ENCODE data around the gene EN2. TPM values are rescaled to one million over a fixed set of nuclear protein-coding genes. Genes with fewer than 3 reads are reported as not detected.
A peak's percentile ranks its signal among the peaks of the same experiment; 100 is the strongest.

The EN2 gene
- total RNA-seq, 1 donor from 2014 or later = not detected

GRCh38 chr7:155464948-155465739 lies 7.2 kb downstream of the EN2 start:
- ATAC-seq = no peak

DNA sequence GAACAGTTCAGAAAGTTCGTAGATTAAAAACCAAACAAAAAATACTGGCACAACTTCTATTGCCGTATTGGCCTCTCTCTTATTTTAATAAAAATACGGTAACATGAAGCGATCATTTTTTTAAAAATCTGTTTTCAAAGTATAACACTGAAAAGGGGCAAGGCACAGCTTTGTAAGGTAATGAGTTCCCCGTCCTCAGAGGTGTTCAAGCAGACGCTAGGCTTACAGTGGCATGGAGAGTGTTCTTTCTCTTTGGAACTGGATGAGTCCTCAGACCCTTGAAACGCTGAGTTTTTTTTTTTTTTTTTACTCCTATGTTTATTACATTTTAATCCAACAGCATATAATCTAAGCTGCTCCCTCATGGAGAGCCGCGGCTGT lies 7.8 kb downstream of the EN2 start:
- ATAC-seq = no peak

GRCh38 chr7:155466142-155466813 lies 8.3 kb downstream of the EN2 start:
- no peak for ATAC-seq

DNA sequence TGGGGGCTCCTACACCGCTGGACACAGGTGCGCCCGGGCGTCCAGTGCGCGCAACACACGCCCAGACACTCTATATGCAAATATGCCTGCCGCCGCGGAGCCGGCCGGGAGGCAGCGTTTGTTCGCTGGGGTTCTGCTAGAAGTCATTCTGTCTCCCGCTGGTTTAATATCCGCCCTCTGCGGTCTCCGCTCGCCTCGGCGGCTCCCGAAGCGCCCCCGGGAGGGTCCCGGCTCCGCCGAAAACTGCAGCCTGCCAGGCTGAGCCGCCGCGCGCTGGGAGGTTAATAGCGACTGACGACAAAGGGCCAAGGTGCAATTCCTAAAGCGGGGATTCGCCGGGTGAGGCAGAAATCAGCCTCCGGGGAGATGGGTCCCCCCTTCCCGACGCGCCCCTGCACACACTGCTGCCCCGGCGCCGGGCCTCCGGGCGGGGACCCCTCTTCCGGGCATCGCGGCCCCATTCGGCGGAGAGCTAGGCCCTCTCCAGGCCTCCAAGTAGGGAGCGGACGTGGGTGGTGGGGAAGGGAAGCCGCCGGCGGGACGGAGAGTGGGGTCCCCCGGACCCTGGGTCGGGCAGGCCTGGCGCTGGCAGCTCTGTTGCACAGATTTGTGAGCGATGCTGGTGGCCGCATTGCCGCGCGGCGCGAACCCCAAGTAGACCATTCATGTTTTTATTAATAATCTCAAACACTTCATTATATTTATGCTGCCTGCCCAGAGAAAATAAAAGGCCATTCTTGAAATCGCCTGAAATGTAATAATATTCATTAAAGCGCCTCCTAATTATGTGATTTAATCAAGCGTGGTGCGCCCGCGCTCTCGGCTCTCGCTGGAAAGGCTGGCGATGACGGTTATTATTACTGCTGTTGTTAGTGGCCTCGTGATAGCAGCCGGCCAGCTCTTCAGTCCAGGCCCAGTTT lies 9.1 kb downstream of the EN2 start:
- no peak for ATAC-seq

GRCh38 chr7:155467846-155468784 lies 10.2 kb downstream of the EN2 start:
- ATAC-seq = no peak

- no peak for ATAC-seq
Measured at GRCh38 chr7:155468785-155469148, 10.8 kb downstream of the EN2 start.

DNA sequence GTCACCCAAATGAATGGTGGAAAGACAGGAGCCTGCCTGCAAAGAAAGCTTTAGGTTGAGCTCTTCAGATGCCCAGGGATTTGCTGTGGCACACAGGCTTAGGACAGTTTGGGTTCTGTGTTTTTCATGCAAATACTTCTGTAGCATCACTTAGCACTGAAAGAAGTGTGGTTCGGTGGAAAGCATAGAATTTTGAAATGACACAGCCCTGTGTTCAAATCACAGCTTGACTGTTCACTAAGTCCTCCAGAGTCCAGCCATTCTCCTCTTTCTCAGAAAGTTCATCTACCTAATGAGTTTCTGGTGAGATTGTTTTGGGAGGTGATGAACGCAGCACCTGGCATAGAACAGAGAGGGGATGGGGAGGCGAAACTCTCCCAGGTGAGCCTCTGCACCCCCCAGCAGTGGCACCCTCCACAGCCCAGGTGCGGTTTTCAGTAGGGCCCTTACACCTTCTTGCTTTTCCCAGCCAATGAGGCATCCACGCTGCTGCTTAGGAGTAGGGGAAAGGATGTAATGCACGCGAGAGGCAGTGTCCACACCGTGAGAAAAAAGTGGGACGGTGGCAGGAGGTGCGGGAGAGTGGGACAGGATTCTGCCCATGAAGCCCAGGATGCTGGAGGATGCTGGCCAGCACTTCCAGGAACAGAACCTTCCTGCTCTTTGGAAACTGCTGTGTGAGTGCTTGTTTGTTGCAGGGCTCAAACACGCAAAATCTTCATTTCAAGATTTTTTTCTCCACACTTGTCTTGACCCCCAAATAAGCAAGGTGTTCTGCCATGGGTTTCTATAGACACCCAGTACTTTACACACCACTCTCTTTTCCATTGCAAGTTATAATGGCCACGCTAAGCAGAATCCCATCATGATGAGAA lies 11.6 kb downstream of the EN2 start:
- no peak for ATAC-seq

DNA sequence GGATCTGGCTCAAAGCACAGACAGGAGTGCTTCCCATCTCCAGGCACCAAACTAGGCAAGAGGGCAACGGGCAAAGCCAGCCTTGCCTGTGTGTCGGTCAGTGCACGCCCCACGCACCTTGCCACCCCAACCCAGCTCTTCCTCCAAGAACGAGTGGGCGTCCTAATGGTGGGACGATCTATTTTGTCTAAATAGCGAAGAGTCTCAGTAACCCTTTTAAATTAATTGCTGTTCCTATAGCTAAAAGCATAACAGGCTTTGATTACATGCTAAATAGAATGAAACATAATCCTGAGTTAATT lies 12.2 kb downstream of the EN2 start:
- no peak for ATAC-seq

DNA sequence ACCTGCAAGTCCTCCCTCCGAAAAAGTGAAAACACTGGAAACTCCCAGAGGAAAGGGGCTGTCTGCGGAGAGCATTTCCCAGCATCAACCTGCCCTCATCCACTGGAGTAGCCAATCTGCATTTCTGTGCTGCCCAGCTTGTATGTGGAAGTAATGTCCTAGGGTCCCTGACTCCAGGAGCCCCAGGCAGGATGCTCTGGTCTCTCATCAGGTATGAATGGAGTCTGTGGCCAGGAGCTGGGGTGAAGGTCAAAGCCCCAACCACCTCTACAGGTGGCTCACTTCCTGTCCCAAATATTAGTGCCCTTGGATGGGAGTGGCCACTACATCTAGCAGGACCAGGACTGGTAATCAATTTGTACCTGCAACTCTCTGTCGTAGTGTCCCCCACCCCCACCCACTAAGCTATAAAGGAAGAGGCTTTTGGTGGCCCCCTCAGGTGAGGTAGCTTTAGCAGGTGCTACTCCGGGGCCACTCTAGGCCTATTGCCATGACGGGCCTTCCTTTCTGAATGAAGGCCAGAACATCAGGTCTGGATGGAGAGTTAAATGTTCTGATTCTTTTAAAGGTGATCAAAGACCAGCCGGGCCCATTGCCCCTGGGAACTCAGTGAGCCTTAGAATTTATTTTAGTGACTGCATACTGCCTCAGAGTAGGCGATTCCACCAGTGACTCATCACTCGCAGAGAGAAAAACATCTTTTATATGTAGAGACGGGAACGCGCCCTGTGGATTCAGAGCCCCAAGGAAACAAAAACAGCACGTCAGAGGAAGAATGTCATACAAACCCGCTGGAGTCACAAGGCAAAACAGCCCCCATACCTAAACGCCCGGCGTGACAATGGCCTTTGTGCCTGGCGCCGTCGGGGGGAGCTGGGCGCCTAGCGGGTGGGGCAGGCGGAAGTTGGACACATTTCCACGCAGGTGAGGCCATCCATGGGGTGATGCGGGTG lies 13.0 kb downstream of the EN2 start:
- ATAC-seq = no peak

- no peak for ATAC-seq
Measured at GRCh38 chr7:155471718-155472117, 13.8 kb downstream of the EN2 start.

DNA sequence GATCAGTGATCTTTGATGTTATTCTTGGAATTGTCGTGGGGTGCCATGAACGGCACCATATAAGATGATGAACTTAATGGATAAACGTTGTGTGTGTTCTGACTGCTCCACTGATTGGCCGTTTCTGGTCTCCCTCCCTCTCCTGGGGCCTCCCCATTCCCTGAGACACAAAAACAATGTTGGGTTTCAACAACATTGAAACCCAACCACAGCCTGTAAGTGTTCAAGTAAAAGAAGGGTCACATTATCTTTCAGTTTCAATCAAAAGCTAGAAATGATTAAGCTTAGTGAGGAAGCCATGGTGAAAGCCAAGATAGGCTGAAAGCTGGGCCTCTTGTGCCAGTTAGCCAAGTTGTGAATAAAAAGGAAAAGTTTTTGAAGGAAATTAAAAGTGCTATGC lies 19.5 kb downstream of the EN2 start:
- ATAC-seq = no peak

GRCh38 chr7:155481764-155482163 lies 23.8 kb downstream of the EN2 start:
- ATAC-seq = no peak

DNA sequence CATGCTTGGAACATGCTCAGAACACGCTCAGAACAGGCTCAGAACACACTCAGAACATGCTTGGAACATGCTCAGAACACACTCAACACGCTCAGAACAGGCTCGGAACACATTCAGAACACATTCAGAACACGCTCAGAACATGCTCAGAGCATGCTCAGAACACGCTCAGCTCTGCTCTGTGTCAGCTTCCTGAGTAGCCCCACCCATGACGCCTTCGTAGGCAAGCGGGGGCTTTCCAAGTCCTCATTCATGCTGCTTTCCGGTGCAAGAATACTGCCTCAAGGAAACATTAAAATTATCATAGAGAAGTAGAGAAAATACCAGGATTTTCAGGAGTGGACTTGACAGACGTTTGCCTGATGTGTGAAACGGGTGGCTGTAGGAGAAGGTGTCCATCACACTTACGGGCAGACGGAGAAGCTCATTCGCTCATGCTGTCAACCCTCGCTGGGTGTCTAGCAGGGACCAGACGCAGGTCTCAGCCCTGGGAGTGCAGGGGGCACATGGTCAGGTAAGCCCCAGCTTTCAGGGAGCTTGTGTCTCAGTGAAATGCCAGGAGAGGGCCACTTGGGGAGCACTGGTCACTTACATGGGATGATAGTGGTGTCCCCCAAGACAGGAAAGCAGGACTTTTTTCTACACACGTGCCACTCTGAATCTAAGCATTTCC lies 24.7 kb downstream of the EN2 start:
- ATAC-seq = no peak

DNA sequence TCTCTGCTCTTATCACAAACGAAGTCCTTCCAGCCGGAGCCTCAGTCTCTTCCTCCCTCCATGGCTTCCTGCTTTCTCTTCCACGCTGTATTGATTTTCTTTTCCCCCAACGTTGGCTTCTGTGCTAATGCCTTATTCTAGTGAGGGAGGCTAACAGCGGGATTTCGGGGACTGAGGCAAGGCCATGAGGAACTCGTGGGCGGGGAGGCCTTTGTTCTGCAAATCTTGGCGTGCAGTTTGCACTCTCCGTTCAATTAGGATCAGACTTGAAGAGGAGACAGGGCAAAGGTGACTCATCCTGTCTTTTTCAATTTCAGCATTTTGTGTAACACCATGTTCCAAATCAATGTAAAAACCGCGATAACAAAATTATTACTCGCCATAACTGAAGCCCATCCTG lies 25.3 kb downstream of the EN2 start:
- ATAC-seq = no peak

GRCh38 chr7:155483868-155484325 lies 26.0 kb downstream of the EN2 start:
- ATAC-seq = peak; percentile 59

GRCh38 chr7:155484483-155485399 lies 26.8 kb downstream of the EN2 start:
- ATAC-seq = no peak

DNA sequence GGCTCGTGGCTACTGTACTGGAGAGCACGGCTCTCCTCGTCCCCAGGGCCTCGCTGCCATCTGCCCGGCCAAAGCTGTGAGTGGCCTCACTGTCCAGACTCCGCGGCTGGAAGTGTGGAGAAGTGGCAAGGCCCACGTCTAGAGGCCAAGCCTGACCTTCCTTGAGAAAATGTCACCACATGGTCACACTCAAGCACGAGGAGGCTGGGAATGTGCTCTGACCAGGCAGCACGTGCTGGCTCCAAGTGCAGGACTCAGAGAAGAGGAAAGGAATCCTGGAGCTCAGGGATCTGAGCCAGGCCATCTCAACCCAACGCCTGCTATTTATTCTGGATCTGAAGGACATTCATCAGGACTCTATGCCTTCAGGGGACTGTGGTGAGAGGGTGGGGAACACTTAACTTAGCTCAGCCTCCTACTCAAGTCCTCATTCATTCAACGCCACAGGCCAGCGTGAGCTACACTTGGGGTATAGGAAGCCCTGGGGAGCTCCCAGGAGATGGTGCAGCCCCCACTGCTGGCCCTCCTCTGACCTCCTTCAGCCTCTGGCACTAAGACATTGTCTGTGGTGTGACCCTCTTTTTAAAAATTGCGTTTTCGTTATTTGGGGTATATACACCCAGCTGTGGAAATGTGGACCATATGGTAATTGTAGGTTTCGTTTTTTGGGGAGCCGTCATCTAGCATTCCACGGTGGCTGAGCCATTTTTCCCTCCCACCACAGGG lies 29.0 kb downstream of the EN2 start:
- no peak for ATAC-seq

All from esophagus mucosa (tissue), 1 donor.